ENCODE measurements around the gene LRRC4B. TPM values are rescaled to one million over a fixed set of nuclear protein-coding genes. Genes with fewer than 3 reads are reported as not detected.

LRRC4B gene
- total RNA-seq, 1 experiment from 2014 or later: 3.8 TPM

- H3K23ac ChIP-seq (ENCODE audit: insufficient read length, low read depth, low read length): no peak overlapping the region
- peaks cover 5% of the 10 kb centered on the region for H3K23me2 ChIP-seq (ENCODE audit: insufficient read length, low read depth, low read length, poor library complexity, severe bottlenecking)
- WGBS (ENCODE audit: extremely low coverage, insufficient read length, low lambda C conversion rate): no CpG with 5 or more reads among the region's 18 CpGs
- H3K4me2 ChIP-seq (ENCODE audit: insufficient read depth, insufficient read length, low read length): no peak overlapping the region
- Mint-ChIP-seq H3K9me3 (peaks cover 22 to 34% of the 10 kb centered on the region in 2 experiments), H3K27me3 (ENCODE audit: low read depth) (peaks cover 97% of the 10 kb centered on the region), H3K36me3 (ENCODE audit: insufficient read depth in 1 of 3, low read depth in 3 of 3) (peaks cover 18 to 24% (median 18%) of the 10 kb centered on the region in 3 experiments), H3K4me3 (peak overlapping the region in 1 of 2 experiments; percentile 45; a peak in 3 of 5 replicates), H3K27ac (no peak overlapping the region), H3K4me1 (peaks cover 29 to 42% of the 10 kb centered on the region in 2 experiments)
- H2BK12ac ChIP-seq (ENCODE audit: insufficient read length, low read depth, low read length): no peak overlapping the region
- H2AK5ac ChIP-seq (ENCODE audit: insufficient read length, low read length): no peak overlapping the region
- no peaks in the 10 kb centered on the region for H3K79me2 ChIP-seq (ENCODE audit: insufficient read depth, low read length)
- peaks cover 10% of the 10 kb centered on the region; the same call in 1 of the 2 replicates for H3K27me3 ChIP-seq (ENCODE audit: insufficient read depth, low read length)
- H4K20me1 ChIP-seq (ENCODE audit: control insufficient read depth, insufficient read depth, insufficient read length): no peaks in the 10 kb centered on the region
- no peaks in the 10 kb centered on the region for H3K79me1 ChIP-seq (ENCODE audit: insufficient read depth, low read depth, low read length, poor library complexity, severe bottlenecking)
- H3K14ac ChIP-seq (ENCODE audit: insufficient read depth, low read length): no peak overlapping the region
- peak; percentile 26 for DNase-seq
- no peak overlapping the region for H3K27ac ChIP-seq (ENCODE audit: insufficient read length, low read depth, low read length)
- no peak overlapping the region for H3K9ac ChIP-seq (ENCODE audit: extremely low read depth, insufficient read length, low read length)
- H2BK20ac ChIP-seq (ENCODE audit: low read depth, low read length, poor library complexity, severe bottlenecking): no peak overlapping the region
- no peak overlapping the region for H2BK15ac ChIP-seq (ENCODE audit: low read depth, low read length)
- H3K18ac ChIP-seq (ENCODE audit: insufficient read length, low read depth, low read length): no peak overlapping the region
- H4K8ac ChIP-seq (replicated peaks; ENCODE audit: insufficient read length, low read depth, low read length): no peak overlapping the region
- H4K91ac ChIP-seq (ENCODE audit: insufficient read length, low read depth, low read length): no peak overlapping the region
- H4K5ac ChIP-seq (ENCODE audit: insufficient read length, low read depth, low read length): no peak overlapping the region
- H3K9me3 ChIP-seq (ENCODE audit: control insufficient read depth, low read depth, low read length): peaks cover 8% of the 10 kb centered on the region
- no peak overlapping the region for H3K4ac ChIP-seq (ENCODE audit: low read depth, low read length)
- no peak overlapping the region for H3K56ac ChIP-seq (ENCODE audit: insufficient read length, low read depth, low read length)
- no peak for TF ChIP-seq CTCF (conservative IDR thresholded peaks at IDR 0.05)
- H2AFZ ChIP-seq (ENCODE audit: low read length): no peak overlapping the region
- H2BK120ac ChIP-seq (ENCODE audit: low read depth, low read length, poor library complexity, severe bottlenecking): no peak overlapping the region
- peaks cover 4% of the 10 kb centered on the region; the same call in 1 of the 2 replicates for H3K4me1 ChIP-seq (ENCODE audit: insufficient read depth, low read length)
- no peak overlapping the region for H2BK5ac ChIP-seq (ENCODE audit: insufficient read length, low read length)
- H3T11ph ChIP-seq (ENCODE audit: low read length): no peak overlapping the region
These were observed 77.8 kb downstream of the LRRC4B start for GRCh38 chr19:50490411-50490811.
